D721Med (cell line): ENCODE data around the gene FARS2.

Experiments used
- DNase-seq: peaks from one replicate; pipeline ENCODE4 v3.0.0; 2011; ENCODE audit warnings: low spot score; ENCODE audit not compliant: insufficient read length
- FAIRE-seq: peaks from 2 replicates; lab custom pipeline; 2011; peaks lifted over from hg19 to GRCh38; lab: Jason Lieb, UNC
- TF ChIP-seq, protein P1 (sequence below): IDR thresholded peaks from 2 replicates; pipeline ENCODE4 v1.5.1; 2012; ENCODE audit warnings: mild to moderate bottlenecking, control low read depth; ENCODE audit not compliant: insufficient read depth; ENCODE audit errors: missing control alignments

The FARS2 gene

GRCh38 chr6:5248302-5249098 lies 12.8 kb upstream of the FARS2 start:
- no peak for DNase-seq
- TF ChIP-seq, protein P1, sequence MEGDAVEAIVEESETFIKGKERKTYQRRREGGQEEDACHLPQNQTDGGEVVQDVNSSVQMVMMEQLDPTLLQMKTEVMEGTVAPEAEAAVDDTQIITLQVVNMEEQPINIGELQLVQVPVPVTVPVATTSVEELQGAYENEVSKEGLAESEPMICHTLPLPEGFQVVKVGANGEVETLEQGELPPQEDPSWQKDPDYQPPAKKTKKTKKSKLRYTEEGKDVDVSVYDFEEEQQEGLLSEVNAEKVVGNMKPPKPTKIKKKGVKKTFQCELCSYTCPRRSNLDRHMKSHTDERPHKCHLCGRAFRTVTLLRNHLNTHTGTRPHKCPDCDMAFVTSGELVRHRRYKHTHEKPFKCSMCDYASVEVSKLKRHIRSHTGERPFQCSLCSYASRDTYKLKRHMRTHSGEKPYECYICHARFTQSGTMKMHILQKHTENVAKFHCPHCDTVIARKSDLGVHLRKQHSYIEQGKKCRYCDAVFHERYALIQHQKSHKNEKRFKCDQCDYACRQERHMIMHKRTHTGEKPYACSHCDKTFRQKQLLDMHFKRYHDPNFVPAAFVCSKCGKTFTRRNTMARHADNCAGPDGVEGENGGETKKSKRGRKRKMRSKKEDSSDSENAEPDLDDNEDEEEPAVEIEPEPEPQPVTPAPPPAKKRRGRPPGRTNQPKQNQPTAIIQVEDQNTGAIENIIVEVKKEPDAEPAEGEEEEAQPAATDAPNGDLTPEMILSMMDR: no peak
- FAIRE-seq: no peak

GRCh38 chr6:5249451-5250122 lies 11.7 kb upstream of the FARS2 start:
- DNase-seq (no peak), FAIRE-seq (no peak)
- TF ChIP-seq, protein P1: no peak

- no peak for DNase-seq
- TF ChIP-seq, protein P1: no peak
- no peak for FAIRE-seq
These were observed 10.9 kb upstream of the FARS2 start for GRCh38 chr6:5250451-5250850.

GRCh38 chr6:5250911-5251310 lies 10.4 kb upstream of the FARS2 start:
- DNase-seq (no peak), FAIRE-seq (no peak)
- TF ChIP-seq, protein P1: no peak

DNA sequence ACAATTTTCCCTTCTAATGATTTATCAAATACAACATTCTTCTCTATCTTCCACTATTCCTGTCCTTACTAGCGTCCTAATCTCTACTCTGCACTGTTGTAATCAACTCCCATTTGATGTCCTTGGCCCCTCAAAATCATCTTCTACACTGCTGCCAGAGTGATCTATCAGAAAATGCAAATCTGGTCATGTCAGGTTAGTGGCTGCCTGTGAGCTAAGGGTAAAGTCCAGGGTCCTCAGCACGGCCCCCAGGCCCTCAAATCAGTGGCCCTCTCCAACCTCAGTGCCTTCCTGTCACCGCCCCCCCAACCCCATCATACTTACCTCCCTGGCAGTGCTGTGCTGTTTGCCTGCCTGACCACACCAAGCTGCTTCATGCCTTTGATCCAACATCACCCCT lies 4.4 kb upstream of the FARS2 start:
- TF ChIP-seq, protein P1: no peak
- FAIRE-seq (no peak), DNase-seq (no peak)

DNA sequence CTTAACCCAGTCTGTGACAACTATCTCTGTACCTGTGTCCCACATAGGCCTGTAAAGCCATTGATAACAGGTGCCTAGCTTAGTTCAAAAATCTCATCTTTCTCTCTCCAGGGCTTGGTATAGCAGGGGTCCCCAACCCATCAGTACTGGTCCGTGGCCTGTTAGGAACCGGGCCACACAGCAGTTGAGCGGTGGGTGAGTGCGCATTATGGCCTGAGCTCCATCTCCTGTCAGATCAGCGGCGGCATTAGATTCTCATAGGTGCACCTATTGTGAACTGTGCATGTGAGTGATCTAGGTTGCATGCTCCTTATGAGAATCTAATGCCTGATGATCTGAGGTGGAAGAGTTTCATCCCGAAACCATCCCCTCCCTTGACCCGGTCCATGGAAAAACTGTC lies 3.9 kb upstream of the FARS2 start:
- TF ChIP-seq, protein P1: no peak
- DNase-seq (no peak), FAIRE-seq (no peak)

GRCh38 chr6:5259428-5259827 lies 1.9 kb upstream of the FARS2 start:
- TF ChIP-seq, protein P1: no peak
- FAIRE-seq: no peak

More at GRCh38 chr6:5259428-5259827, 1.9 kb upstream of the FARS2 start:
- no peak for DNase-seq
